OCI-M2 (cell line): Measurements from ENCODE around the gene GALK2.

Experiments used
- DNase-seq: peaks from one replicate; lab custom pipeline; 2025; ENCODE audit not compliant: unreplicated experiment; lab: John Stamatoyannopoulos, UW

GALK2 gene

DNA sequence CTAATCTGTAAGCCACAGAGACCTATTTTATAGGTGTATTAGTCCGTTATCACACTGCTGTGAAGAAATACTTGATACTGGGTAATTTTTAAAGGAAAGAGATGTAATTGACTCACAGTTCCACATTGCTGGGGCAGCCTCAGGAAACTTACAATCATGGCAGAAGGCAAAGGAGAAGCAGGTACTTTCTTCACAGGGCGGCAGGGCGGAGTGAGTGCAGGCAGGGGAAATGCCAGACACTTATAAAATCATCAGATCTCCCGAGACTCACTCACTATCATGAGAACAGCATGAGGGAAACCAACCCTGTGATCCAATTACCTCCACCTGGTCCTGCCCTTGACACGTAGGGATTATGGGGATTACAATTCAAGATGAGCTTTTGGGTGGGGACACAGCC is 108.7 kb downstream of the GALK2 start:
- no peak for DNase-seq

- no peak for DNase-seq
Observed at GRCh38 chr15:49279521-49280456, 109.7 kb downstream of the GALK2 start.

GRCh38 chr15:49282366-49282765 is 112.3 kb downstream of the GALK2 start:
- DNase-seq, result no peak

DNA sequence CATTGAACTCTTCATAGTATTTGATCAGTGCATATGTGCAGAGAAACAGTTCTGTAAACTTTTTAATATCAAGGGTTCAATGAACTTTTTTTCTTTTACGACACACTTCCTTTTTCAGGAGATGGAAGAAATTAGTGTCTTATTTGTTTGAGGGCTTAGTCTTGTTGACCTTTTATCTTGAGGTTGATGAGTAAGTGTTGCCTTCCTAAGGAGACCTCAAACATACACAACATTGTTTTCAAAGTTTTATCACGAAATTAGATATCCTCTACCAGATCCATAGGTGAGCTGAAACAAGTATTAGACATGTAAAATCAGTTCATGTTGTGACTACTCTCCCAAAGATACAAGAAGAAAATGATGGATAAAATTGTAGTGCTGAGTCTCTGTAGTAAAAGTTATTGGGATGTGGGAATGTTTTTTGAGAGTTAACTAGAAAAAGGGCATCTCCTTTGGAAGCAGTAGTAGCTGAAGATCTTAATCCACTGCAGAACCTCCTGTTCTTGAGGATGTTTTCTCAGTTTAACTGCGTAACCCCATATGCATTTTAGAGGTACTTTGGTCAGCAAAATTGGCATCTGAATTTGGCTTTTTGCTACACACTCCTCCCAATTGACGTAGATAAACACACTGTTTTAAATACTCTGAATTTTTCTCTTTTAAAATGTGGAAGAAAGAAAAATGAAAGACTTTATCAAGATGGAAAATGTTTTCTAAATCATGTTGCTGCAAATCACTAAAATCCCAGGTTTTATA is 116.8 kb downstream of the GALK2 start:
- DNase-seq, result no peak

DNA sequence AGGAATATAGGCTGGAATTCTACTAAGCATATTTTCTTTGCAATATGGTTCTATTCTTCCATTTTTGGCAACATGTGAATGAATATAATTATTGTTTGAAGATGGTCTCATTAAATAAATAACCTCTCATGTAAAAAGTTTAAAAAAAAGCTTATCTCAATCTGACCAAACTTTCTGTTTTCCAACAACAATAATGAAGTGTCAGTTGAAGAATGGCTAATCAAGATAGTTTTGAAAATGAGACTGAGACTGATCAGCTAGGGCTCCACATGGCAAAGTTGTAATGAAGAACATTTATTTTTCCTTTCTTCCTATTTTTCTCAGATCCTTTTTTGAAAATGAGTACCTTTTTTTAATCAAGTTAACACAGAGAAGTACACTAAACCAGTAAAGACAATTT is 117.4 kb downstream of the GALK2 start:
- DNase-seq, result no peak

- DNase-seq, result no peak
Observed at GRCh38 chr15:49288391-49288790, 118.3 kb downstream of the GALK2 start.

DNA sequence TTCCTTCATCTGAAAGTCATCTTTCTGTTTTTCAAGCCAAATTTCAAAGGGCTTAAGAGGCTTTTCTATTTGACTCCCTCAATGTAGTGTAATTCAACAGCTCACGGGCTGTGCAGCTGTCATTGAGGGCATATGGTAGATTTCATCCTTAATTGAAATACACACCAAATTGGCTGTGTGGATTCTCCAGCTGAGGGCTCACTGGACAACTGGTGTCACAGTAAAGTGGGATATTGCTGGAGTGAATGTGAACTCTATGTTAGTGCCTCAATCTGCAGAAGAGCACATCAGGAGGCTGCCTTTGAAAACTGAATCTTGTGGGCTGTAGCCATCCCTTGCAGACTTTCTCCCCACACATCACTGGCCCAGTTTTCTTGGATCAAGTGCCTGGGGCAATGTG is 120.1 kb downstream of the GALK2 start:
- no peak for DNase-seq

DNA sequence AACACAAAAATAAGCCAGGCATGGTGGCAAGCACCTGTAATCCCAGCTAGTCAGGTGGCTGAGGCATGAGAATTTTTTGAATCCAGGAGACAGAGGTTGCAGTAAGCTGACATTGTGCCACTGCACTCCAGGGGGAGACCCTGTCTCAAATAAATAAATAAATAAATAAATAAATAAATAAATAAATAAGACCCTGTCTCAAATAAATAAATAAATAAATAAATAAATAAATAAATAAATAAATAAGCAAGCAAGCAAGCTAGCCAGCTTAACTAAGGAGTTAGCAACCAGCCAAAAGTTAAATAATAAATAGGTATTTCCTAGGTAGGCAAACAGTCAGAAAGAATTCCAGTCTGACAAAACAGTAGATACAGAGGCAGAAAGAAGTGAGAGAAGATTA is 123.9 kb downstream of the GALK2 start:
- DNase-seq, result no peak

DNA sequence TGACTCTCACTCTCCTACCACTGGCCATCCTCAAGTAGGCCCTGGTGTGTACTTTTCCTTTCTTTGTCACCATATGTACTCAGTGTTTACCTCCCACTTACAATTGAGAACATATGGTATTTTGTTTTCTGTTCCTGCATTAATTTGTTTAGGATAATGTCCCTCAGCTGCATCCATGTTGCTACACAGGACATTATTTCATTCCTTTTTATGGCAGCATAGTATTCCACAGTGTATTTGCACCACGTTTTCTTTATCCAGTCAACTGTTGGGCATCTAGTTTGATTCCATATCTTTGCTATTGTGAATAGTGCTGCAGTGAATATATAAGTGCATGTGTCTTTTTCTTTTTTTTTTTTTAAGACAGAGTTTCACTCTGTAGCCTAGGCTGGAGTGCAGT is 126.2 kb downstream of the GALK2 start:
- DNase-seq, result no peak

DNA sequence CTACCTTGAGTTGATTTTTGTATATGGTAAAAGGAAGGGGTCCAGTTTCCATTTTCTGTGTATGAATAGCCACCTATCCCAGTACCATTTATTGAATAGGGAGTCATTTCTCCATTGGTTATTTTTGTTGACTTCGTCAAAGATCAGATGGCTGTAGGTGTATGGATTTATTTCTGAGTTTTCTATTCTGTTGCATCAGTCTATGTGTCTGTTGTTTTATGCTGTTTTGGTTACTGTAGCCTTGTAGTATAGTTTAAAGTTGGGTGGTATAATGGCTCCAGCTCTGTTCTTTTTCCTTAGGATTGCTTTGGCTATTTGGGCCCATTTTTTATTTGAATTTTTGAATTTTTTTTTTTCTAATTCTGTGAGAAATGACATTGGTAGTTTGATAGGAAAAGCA is 127.5 kb downstream of the GALK2 start:
- no peak for DNase-seq

GRCh38 chr15:49300856-49301255 is 130.8 kb downstream of the GALK2 start:
- DNase-seq, result no peak

- no peak for DNase-seq
Observed at GRCh38 chr15:49301562-49301961, 131.5 kb downstream of the GALK2 start.

DNA sequence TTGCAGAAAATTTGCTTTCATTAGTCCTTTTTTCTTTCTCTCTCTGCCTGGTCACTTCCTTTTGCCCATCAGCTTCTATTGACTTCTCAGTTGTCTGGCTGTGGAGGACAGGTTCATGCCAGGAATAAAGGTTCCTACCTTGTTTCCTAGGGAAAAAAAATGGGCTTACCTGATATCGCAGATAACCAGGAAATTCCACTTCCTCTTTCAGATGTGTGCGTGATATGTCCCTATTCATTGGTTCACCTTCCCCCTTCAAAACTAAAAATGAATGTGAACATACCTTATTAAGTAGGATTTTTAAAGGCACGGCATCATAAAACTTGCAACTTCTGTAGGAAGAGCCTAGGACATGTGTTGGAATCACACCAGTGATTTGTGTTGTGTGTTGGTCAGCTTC is 133.0 kb downstream of the GALK2 start:
- no peak for DNase-seq

GRCh38 chr15:49306551-49306950 is 136.5 kb downstream of the GALK2 start:
- no peak for DNase-seq

GRCh38 chr15:49308686-49309085 is 138.6 kb downstream of the GALK2 start:
- DNase-seq, result no peak

- DNase-seq, result no peak
Observed at GRCh38 chr15:49309889-49310288, 139.8 kb downstream of the GALK2 start.

DNA sequence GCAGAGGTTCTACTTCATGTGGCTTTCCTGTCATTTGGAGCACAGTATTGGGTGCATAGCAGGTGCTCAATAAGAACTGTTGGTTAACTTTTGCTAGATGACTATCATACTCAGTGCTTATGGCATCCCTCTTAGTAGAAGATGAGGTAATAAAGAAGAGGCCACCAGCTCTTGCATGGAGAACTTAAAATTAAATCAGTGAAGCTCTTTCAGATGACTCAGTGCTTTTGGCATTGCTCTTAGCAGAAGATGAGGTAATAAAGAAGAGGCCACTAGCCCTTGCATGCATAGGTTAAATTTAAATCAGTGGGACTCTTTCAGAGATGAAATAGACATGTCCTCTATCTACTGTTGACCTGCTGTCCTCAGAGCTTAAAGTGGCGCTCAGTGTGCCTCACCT is 143.6 kb downstream of the GALK2 start:
- no peak for DNase-seq

GRCh38 chr15:49314716-49315115 is 144.7 kb downstream of the GALK2 start:
- no peak for DNase-seq

- no peak for DNase-seq
Observed at GRCh38 chr15:49315391-49315823, 145.4 kb downstream of the GALK2 start.

DNA sequence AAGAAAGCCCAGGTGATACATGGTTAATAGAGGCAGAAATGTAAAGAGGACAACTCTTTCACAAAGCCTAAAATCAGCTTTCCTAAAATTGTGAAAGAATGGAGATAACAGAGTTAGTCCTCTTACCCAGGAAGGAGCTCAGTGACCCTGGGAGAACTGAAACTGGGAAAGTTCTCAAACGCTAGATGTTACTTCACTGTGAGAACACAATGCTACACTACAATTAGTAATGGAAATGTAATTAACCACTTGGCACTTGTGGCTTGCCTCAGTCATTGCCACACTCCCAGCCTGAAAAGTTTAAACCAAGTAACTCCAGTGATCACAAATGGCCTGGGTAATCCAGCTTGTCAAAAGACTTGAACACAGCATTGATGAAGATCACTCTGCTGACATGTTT is 150.3 kb downstream of the GALK2 start:
- no peak for DNase-seq

- no peak for DNase-seq
Observed at GRCh38 chr15:49323207-49323606, 153.2 kb downstream of the GALK2 start.

- DNase-seq, result no peak
Observed at GRCh38 chr15:49327927-49328326, 157.9 kb downstream of the GALK2 start.
